GM04503 (cell line): Measurements from ENCODE around the gene PRRT1.
A peak's percentile ranks its signal among the peaks of the same experiment; 100 is the strongest.
"Not testable (repeated sequence)": the region's sequence is repeated elsewhere in the genome, so short reads cannot be mapped to it uniquely, and the experiment has no call there.

Source experiments
- DNase-seq: peaks from one replicate; pipeline ENCODE4 v3.0.0-alpha.2; 2012; ENCODE audit warnings: low read depth

Gene PRRT1

DNA sequence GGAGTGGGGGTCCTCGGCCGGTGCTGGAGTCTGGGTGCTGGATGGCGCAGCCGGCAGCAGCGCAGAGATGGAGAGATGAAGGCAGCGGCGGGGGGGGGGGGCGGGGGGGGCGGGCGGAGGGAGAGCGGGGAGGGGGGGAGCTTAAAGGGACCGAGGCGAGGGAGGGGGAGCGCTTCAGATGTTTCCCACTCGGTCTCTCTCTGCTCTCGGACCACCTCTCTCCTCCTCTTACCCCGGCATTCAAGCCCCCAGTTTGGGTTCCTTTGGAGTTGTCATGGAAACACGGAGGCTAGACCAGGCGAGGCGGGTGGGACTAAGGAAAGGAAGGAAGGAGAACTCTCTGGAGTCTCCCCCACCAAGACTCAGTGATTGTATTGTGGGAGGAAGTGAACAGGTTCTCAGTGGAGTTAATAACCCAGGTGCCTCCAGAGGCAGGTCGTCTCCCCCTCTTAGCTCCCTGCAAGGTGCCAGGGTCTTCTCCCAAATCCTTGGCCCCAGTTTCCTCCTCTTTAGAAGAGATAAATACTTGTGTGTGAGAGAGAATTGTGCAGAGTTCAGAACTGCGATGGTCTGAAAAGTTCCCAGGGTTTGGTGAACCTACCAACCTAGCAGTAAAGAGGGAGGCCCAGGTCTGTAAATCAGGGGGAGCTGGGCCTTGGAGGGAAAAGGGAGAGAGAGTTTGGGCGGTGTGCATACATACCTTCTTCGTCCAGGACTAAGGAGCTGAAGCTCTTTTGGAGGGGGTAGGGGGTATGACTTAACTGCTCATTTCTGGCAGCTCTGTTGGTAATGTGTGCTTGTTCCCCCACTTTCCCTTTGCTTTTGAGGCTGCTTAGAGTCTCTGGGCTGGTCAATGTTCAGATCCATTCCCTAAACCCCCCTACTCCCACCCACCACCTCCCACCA, at the start of gene PRRT1:
Gene PRRT1, minus strand, starts transcription at position 77 of the 906 bp plus-strand sequence. CDS start 112 bp downstream, outside the sequence.
- no peak for DNase-seq

DNA sequence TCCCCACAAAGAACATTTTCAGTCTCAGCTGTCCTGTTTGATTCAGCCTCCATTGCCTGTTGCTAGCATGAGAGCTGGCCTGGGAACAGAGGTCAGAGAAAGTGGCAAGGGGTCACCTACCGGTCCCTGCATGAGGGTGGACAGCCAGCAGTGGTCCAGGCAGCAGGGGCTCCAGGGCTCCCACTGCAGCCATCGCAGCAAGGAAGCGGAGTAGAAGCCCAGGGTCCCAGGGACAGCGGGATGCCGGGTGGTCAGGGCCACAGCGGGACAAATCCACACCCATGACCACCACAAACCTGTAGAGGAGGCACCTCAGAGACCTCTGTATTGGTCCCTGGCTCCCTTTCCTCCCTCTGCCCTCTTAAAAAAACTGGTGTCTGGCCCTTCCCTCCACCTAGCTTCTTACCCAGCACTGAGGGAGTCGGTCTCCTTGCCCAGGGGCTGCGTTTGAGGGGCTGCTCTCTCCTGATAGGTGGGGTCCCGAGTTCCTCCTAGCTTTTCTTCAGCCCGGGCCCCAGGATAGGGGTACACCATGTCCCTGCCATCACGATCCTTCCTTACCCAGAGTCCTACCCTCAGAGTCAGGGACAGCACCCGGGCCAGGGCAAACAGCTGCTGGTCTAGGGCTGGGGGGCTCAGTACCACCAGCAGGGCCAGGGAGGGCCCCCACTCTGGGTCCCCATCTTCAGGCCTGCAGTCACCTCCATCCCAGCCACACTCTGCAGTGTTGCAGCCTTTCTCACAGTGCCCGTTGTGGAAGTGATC, 49.2 kb upstream of the PRRT1 start:
- DNase-seq: no peak

DNA sequence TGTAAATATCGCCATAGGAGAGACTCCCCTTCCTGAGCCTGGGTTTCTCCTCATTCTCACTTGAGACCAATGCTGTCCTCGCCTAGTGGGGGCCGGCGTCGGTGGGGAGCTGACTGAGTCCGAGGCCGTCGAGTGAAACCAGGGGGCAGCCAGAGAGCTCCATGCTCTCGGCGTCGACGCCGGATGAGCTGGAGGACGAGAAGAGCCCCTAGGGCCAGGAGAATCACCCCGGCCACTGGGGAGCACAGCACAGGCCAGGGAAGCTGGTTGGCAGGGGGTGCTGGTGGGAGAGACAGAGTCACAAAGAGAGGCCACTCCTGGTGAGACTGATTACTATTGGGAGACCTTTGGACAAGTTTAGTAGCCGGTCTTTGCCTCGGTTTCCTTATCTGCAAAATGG, 47.1 kb upstream of the PRRT1 start:
- no peak for DNase-seq

DNA sequence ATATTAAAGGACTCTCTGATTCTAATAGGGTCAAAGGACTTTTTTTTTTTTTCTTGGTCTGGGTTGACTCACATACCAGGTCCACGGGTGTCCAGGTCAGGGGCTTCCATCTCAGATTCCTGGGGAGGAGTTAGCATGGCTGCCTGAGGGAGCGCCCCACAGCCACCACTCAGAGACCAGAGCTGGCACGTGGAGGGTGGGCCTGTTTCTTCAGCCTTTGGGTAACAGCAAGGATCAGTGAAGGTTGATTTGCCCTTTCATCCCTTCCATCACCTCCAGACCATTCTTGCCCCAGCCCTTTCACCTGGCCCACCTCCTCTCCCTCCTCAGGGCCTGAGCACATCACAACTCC, 46.6 kb upstream of the PRRT1 start:
- DNase-seq: no peak

DNA sequence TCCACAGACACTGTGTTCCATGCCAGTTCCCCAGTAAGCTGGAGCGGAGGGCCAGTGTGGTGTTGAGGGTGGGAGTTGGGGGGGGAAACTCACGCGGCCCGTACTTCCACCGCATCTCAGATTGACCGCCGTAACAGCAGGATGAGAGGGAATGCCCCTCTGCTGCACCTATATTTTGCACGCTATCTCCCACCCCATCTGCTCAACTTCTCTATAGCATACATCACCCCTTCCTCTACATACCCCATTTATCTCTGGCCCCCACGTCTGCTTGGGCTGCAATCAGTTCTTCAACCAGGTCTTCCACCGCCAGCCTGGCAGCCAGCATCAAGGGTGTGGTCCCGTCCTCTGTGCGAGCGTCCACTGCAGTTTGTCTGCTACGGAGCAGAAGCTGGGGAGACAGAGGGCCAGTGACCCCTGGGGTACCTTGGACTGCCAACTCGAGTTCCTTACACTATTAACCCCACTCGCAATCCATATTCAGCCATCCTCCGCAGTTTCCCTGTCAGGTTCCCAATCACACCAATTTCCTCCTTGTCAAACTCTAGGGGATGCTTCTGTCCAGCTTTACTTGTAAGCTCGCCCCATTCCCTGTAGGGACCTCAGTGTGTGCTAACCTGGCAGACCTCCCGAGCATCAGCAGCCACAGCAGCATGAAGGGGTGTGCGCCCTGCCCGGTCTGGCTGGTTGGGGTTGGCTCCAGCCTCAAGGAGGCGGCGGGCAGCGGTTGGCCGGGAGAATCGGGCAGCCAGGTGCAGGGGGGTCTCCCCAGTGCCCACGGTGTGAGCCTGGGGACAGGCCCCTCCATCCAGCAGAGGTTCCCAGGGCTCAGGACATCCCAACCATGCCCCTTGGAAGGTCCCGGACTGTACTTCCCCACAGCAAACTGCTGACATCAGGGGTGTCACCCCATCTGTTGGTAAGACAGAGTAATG, 45.2 kb upstream of the PRRT1 start:
- no peak for DNase-seq

DNA sequence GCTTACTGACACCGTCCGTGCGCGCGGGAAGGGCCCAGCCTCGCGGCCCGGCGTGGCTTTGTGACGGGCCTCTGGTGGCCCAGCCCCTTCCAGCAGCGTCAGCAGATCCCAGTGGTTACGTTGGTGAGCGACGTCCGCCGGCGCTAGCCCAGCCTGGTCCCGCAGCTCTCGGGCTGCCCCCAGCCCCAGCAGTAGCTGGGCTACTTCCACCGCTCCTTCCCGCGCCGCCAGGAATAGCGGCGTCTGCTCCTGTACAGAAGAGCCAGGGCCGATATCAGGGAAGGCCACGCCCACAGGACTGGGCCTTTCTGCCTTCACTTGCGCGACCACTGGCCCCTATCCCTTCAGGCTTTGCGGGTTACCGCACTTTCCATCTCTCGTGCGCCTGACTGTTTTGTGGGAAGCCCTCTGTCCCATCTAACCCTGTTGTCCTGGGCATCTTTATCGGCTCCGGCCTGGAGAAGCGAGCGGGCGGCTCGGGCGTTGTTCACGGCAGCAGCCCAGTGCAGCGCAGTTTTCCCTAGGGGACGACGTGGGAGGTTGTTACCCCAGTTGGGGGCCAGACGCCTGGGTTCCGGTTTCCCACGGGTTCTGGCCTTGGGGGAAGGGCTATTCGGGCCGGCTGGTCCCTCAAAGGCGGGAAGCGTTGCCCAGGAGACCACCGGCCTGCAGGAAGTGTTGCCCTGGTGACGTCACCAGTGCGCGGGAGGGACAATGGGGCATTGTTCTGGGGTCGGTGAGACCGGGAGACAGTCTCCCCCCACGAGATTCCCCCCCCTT, 44.4 kb upstream of the PRRT1 start:
- DNase-seq: no peak

DNA sequence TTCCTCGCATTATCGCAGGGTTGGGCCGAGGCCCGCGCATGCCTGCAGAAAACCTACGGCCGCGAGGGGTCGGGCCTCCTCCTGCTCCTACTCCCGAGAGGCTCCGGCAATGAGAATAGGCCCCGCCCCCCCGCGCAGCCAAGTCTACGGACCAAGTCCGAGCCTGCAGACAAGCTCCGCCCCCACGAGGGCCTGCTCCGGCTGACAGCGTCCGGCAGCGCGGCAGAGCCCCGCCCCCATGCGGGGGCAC, 43.8 kb upstream of the PRRT1 start:
- peak; percentile 98 for DNase-seq

DNA sequence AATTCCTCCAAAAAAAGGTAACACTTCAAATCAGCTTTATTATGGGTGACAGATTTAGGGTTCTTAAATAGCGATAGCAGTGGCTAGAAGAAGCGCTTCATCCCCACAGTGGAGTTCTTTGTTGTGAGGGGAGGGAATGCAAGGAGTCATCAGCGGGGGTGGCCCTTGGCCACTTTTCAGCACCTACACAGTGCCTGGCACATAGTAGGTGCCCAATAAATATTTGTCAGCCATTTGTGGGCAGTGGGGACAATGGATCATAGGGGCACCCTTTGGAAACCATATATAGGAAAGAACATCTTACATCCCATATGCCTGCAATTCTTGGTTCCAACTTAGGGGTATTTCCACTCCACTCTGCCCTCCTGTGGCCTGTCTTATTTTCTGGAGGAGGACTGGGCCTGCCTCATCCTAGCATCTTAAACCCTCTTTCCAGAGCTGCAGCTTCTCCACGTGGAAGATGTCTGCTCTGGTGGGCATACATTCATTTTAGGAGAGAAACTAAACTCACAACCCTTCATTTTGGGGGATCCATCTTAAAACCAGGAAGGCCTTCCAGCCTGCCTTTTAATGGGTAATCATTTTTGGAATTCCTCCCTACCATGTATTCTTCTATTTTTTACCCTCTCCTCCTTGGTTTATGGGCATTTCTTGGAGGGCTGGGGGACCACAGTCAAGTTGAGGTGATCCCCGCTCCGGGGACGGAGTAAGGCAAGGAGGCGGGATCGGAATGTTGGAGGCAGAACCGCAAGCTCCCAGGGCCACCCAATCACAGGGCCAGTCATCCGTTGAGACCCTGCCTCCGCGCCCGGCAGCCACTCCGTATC, 43.3 kb upstream of the PRRT1 start:
- no peak for DNase-seq

DNA sequence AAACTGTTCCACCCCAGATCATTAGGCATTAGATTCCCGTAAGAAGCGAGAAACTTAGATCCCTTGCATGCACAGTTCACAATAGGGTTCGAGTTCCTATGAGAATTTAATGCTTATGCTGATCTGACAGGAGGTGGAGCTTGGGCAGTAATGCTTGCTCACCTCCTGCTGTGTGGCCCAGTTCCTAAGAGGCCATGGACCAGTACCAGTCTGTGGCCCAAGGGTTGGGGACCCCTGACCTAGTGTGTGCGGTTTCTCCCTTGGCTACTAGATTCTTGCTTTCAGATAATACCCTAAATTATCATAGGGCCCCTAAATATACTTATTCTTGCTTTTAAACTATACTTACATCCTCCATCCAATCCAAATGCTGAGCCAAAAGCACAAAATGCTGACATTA, 42.6 kb upstream of the PRRT1 start:
- no peak for DNase-seq

DNA sequence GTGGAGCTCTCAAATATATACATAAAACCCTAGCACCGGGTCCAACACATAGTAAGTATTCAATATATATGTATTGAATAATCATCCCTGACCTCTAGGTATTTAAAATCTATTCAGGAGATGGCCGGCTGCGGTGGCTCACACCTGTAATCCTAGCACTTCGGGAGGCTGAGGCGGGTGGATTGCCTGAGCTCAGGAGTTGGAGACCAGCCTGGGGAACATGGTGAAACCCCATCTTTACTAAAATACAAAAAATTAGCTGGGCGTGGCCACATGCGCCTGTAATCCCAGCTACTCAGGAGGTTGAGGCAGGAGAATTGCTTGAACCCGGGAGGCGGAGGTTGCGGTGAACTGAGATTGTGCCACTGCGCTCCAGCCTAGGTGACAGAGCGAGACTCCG, 41.4 kb upstream of the PRRT1 start:
- not testable (repeated sequence) for DNase-seq

DNA sequence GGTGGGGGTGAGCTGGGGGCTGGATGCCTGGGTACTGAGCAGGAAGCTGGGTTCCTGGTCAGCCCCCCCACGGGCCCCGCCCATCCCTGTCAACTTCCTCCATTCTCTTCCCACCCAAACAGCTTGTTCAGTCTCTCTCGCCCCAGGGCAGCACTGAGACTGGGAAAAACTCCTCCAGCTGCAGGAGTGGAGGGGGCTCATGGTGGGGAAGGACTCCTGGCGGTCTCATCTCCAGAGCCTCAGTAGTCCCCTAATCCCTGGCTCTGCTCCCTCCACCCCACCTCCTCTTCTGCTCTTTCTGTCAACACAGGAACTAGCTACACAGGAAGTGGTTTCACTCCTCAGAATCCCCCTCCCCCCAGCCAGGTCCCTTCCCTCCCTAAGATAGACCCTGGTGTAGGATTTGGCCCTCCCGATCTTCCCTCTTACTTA, 40.9 kb upstream of the PRRT1 start, which contains the start of gene GPSM3:
Gene GPSM3, minus strand, starts transcription at position 36 of the 432 bp plus-strand sequence. CDS start 130 bp downstream, outside the sequence.
- no peak for DNase-seq

DNA sequence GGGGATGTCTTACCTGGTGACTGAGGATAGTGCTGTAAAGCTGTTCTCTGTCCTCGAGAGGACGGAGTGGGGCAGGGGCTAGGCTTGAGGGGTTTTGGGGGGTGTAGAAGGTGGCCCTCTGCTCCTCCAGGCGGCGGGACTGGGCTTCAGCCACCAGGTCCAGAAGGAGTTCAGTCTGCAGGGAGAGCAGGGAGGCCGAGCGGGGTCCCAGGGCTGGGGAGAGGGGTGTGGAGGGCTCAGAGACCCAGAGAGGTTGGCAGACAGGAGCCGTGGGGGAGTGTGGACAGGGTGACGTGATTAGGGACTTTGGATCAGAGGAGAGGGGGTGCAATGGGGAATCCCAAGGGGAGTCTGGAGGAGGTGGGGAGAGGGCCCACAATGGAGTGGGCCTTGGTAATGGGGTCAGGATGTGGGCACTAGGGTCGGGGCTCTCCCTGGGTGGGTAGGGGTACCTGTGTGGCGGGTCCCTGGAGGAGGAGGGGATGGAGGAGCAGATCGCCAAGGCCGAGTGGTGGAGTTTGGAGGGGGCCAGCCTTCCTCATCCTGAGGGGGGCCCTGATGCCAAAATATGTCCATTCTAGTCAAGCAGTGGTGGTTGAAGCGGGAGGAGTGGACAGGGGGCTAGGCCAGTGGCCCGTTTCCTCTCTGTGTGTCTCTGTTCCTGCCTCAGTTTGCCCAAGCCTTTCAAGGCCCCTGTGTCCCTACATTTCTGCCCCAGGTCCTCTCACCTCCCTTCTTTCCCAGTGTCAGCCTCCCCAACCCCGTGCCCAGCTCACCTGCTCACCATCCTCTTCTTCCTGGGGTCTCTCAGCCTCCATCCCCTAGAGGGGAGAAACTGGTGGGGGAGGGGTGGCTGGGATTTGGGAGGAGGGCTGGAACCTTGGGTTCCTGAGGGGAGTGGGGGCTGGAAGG, 40.2 kb upstream of the PRRT1 start:
- no peak for DNase-seq

DNA sequence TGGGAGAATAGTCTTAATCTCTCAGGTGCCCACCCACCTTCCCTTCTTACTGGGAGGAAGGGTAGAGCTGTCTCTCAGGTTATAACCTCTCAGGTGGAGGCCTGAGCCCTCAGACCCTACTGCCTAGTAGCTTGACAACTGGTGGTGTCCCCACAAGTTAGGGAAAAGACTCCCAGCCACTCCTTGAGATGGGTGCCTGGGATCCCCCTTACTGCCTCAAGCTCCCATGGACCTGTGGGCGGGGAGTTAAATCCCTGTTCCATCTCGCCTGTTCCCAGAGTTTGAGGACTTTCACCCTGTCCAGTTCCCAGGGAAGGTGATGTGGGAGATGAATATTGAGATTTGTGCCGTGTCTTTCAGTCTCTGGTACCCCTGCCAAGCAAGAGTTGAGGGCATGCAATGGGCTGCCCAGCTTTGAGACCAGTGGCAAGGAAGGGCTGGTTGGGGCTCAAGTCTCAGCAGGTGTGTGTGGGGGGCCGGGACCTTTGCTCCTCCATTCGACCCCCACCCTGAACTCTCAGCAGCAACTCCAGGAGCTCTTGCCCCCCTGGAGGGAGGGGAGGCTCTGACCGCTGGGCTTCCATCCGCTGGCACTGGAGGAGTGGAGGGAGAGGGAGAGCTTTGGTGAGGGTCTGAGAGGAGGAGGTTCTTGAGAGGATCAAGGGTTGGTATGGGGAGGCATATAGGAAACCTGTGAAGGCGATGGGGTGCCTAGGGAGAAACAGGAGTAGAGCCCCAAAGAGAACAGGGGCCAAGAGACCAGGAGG, 39.4 kb upstream of the PRRT1 start:
- DNase-seq: no peak

DNA sequence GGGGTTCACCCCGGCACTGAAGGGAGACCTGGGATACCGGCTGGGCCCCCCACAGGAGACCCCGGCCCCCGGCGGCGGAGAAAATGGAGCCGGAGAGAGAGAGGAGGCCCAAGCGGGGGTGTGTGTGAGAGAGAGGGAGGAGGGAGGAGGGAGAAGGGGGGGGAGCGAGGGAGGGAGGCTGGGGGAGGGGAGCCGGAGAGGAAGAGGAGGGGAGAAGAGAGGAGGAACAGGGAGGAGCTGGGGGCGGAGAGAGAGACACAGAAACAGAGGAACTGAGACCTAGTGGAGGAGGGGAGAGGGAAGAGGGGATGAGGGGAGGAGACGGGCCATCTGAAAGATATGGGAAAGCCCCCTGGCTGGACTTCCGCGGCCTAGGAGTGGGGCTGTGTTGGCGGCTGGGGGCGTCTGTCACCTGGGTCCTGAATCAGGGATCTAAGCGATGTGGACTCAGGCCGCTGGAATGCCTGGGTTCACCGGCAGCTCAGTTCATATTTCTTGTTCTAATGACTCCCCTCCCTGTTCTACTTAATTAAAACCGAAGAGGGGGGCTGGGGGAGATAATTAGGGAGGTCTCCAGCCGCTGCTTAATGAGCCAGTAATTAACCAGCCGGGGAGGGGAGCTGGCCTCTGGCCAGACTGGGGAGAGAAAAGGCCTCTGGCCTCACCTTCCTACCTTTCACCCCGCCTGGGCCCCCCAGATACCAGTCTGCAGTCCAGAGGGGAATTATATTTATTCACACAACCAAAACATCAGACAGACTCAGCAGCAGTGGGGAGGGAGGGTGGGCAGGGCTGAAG, 38.5 kb upstream of the PRRT1 start, which contains the start of gene PBX2:
Gene PBX2, minus strand, starts transcription at position 149 of the 798 bp plus-strand sequence. CDS start 287 bp downstream, outside the sequence.
- peak; percentile 54 for DNase-seq

DNA sequence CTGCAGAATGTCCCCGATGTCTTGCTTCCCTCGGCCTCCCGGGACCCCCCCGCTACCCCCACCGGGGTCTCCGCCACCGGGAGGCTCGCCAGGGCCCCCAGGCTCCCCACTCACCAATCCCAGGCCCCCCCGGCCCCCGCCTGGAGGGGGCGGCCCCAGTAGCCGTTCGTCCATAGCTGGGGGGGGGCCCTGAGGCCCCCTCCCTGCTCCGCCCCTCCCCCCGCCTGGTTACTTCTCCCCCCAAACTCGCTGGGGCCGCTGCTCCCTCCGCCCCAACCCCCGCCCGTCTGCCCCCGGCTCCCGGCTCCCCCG, 38.0 kb upstream of the PRRT1 start:
- no peak for DNase-seq

DNA sequence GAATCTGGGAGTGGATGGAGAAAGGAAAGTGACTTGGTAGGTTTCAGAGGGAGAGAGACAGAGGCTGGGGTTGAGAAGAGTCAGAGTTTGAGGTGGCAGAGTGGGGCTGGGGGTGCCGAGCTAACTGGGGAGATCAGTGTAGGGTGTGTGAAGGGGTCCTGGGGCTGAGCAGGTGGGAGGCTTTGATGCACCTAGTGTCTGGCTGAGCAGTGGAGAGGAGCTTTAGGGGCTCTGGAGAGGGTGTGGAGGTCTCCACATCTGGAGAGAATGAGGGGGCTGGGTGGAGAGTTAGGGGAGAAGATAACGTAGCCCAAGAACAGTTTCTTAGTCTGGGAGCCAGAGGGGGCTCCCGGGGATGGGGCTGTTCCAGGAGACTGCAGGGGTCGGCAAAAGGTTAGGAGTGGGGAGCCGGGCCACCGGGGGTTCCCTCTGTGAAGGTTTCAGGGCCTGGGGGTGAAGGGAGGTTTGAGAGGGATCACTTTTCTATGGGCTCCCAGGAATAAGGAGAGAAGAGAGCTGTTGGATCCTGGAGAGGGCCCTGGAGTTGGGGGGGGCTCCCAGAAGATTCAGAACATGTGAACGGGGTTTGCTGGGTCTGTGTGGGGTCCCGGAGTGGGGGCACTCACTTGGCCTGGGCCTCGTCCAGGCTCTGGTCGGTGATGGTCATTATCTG, 37.5 kb upstream of the PRRT1 start:
- DNase-seq: no peak

DNA sequence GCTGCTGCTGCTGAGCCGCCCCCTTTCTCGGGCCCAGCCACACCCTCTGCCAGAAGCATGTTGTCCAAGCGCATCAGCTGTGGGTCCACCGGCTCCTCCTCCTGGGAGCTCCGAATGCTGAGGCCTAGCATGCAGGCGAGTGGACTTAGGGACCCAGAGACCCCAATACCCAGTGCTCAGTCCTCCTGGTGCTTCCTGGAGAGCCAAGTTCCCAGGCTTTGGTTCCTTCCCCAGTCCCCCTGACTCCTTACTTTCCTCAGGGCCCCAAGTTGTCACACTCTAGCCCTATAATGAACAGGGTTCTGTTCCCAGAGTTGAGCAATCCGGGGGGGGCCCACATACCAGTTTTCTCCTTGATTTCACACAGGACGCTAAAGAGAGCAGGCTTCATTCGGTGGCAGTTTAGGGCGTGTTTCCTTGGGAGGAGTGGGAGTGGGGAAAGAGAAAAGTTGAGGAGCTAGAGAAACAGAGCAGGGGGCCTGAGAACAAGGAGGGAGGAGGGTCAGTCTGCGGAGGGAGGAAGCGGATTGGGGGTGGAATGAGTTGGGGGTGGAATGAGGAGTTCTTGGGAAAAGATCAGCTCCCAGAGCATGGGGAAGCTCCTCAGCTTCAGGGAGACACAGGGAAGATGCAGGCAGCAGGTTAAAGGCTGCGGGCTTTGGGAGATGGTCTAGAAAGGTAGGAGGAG, 36.8 kb upstream of the PRRT1 start:
- DNase-seq: no peak
